Glutamatergic neuron (in vitro differentiated cells): Measurements from ENCODE around the gene PKP2. TPM values are rescaled to one million over a fixed set of nuclear protein-coding genes. Genes with fewer than 3 reads are reported as not detected.
"Not testable (repeated sequence)": the region's sequence is repeated elsewhere in the genome, so short reads cannot be mapped to it uniquely, and the experiment has no call there.

Experiments used
- DNase-seq: peaks from one replicate; pipeline ENCODE4 v3.0.0; 2022
- H3K27ac Mint-ChIP-seq: one replicate; pipeline ENCODE4 v1.8.0; 2020; ENCODE audit warnings: mild to moderate bottlenecking, mixed read lengths, inconsistent platforms; ENCODE audit not compliant: unreplicated experiment
- H3K27me3 Mint-ChIP-seq: one replicate; pipeline ENCODE4 v1.8.0; 2020; ENCODE audit warnings: mild to moderate bottlenecking, moderate library complexity, mixed read lengths, inconsistent platforms; ENCODE audit not compliant: unreplicated experiment
- H3K36me3 Mint-ChIP-seq: one replicate; pipeline ENCODE4 v1.8.0; 2020; ENCODE audit warnings: mild to moderate bottlenecking, mixed read lengths, inconsistent platforms; ENCODE audit not compliant: unreplicated experiment
- H3K4me1 Mint-ChIP-seq: one replicate; pipeline ENCODE4 v1.8.0; 2020; ENCODE audit warnings: mild to moderate bottlenecking, low read depth, mixed read lengths, inconsistent platforms; ENCODE audit not compliant: unreplicated experiment
- H3K4me3 Mint-ChIP-seq: one replicate; pipeline ENCODE4 v1.8.0; 2020; ENCODE audit warnings: mild to moderate bottlenecking, mixed read lengths, inconsistent platforms; ENCODE audit not compliant: unreplicated experiment
- H3K9me3 Mint-ChIP-seq: one replicate; pipeline ENCODE4 v1.8.0; 2020; ENCODE audit warnings: mild to moderate bottlenecking, moderate library complexity, mixed read lengths, inconsistent platforms; ENCODE audit not compliant: unreplicated experiment
- total RNA-seq: library from RNA; stranded (reverse); fragmentation: NEBNext Ultra II Directional; extraction: Animal tissue kit (Norgen Biotek cat#: 25700); gene quantifications from one replicate; pipeline ENCODE4 v1.2.1, GENCODE V29; 2021; ENCODE audit not compliant: unreplicated experiment
- TF ChIP-seq, protein P1 (sequence below): fragments of 200-600 bp; sonication (generic); IDR thresholded peaks from one replicate; pipeline ENCODE4 v1.5.0; 2021; ENCODE audit not compliant: partially characterized antibody, unreplicated experiment

PKP2 gene
- total RNA-seq, 1 donor from 2014 or later: 2.5 TPM

DNA sequence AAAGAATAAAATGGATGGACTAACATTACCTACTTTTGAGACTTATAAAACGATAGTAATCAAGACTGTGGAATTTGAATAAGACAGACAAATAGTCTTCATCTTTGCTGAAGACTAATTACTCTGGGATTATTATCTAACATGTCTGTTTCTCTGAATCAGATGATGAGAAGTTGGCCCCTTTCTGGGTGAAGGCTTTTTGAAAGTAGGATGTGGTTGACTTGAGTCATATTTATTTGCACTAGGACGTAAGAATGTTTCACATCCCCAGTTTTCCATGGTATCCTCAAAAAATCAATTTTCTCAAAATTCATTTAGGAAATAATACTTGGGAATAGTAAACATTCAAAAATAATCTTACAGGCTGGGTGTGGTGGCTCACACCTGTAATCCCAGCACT is 31.8 kb downstream of the PKP2 start:
- no peak overlapping the region for H3K4me3 Mint-ChIP-seq
- H3K27ac Mint-ChIP-seq: no peak overlapping the region
- no peak for DNase-seq
- no peaks in the 10 kb centered on the region for H3K4me1 Mint-ChIP-seq
- no peaks in the 10 kb centered on the region for H3K9me3 Mint-ChIP-seq
- H3K27me3 Mint-ChIP-seq: no peaks in the 10 kb centered on the region
- TF ChIP-seq, protein P1, sequence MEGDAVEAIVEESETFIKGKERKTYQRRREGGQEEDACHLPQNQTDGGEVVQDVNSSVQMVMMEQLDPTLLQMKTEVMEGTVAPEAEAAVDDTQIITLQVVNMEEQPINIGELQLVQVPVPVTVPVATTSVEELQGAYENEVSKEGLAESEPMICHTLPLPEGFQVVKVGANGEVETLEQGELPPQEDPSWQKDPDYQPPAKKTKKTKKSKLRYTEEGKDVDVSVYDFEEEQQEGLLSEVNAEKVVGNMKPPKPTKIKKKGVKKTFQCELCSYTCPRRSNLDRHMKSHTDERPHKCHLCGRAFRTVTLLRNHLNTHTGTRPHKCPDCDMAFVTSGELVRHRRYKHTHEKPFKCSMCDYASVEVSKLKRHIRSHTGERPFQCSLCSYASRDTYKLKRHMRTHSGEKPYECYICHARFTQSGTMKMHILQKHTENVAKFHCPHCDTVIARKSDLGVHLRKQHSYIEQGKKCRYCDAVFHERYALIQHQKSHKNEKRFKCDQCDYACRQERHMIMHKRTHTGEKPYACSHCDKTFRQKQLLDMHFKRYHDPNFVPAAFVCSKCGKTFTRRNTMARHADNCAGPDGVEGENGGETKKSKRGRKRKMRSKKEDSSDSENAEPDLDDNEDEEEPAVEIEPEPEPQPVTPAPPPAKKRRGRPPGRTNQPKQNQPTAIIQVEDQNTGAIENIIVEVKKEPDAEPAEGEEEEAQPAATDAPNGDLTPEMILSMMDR: no peak
- no peaks in the 10 kb centered on the region for H3K36me3 Mint-ChIP-seq

DNA sequence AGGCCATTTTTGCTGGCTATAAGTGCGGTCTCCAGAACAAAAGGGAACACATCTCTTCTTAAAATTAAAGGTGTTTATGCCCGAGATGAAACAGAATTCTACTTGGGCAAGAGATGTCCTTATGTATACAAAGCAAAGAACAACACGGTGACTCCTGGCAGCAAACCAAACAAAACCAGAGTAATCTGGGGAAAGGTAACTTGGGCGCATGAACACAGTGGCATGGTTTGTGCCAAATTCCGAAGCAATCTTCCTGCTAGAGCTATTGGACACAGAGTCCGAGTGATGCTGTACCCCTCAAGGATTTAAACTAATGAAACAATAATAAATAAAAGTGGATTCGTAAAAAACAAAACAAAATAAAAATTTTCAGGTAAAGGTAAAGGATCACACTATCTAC is 33.4 kb downstream of the PKP2 start:
- H3K27me3 Mint-ChIP-seq: no peaks in the 10 kb centered on the region
- no peaks in the 10 kb centered on the region for H3K36me3 Mint-ChIP-seq
- TF ChIP-seq, protein P1: no peak
- H3K4me1 Mint-ChIP-seq: no peaks in the 10 kb centered on the region
- H3K27ac Mint-ChIP-seq: no peak overlapping the region
- DNase-seq: no peak
- H3K4me3 Mint-ChIP-seq: no peak overlapping the region
- H3K9me3 Mint-ChIP-seq: no peaks in the 10 kb centered on the region

DNA sequence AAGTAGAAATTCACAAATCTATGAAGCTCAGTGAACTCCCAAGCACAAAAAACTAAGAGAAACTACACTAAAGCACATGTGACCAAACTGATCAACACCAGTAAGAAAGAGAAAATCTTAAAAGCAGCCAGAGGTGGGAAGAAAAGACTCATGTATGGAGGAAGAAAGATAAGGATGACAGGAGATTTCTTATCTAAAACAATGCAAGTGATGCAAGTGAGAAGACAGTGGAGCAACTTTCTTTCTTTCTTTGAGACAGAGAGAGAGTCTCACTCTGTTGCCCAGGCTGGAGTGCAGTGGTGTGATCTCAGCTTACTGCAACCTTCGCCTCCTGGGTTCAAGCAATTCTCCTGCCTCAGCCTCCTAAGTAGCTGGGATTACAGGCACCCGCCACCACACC is 34.9 kb downstream of the PKP2 start:
- DNase-seq, H3K27me3 Mint-ChIP-seq, H3K9me3 Mint-ChIP-seq, H3K4me3 Mint-ChIP-seq, H3K4me1 Mint-ChIP-seq, H3K36me3 Mint-ChIP-seq, H3K27ac Mint-ChIP-seq: not testable (repeated sequence)

DNA sequence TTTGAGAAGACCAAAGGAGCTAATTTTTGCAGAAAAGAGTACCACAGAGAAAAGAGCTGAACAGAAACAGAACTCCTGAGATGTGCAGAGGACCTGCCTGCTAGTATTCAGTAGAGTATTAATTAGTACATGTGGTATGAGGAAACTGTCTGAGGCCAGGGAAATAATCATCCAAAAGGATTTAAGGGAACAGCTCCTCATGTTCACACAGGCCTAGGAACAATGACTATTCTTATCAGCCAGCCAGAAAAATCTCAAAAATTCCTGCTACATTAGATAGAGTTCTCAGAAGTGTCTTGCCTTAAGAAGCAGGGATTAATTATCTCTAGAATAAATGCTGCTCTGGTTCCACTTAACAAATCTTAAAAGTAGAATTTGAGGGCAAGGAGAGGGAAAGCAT is 36.4 kb downstream of the PKP2 start:
- no peaks in the 10 kb centered on the region for H3K36me3 Mint-ChIP-seq
- peaks cover 5% of the 10 kb centered on the region for H3K4me1 Mint-ChIP-seq
- no peak overlapping the region for H3K4me3 Mint-ChIP-seq
- H3K9me3 Mint-ChIP-seq: peaks cover 3% of the 10 kb centered on the region
- DNase-seq: no peak
- H3K27ac Mint-ChIP-seq: no peak overlapping the region
- TF ChIP-seq, protein P1: no peak
- H3K27me3 Mint-ChIP-seq: no peaks in the 10 kb centered on the region

DNA sequence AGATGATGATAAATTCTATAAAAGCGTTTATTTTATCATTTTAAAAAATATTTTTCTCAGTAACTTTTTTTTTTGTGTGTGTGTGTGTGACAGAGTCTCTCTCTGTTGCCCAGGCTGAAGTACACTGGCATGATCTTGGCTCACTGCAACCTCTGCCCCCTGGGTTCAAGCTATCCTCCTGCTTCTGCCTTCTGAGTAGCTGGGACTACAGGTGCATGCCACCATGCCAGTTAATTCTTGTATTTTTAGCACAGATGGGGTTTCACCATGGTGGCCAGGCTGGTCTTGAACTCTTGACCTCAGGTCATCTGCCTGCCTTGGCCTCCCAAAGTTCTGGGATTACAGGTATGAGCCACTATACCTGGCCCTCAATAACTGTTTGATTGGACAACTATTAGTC is 37.2 kb downstream of the PKP2 start:
- TF ChIP-seq, protein P1: no peak
- no peaks in the 10 kb centered on the region for H3K36me3 Mint-ChIP-seq
- no peaks in the 10 kb centered on the region for H3K27me3 Mint-ChIP-seq
- peaks cover 9% of the 10 kb centered on the region for H3K4me1 Mint-ChIP-seq
- peaks cover 3% of the 10 kb centered on the region for H3K9me3 Mint-ChIP-seq
- H3K27ac Mint-ChIP-seq: no peak overlapping the region
- no peak overlapping the region for H3K4me3 Mint-ChIP-seq
- DNase-seq: no peak

DNA sequence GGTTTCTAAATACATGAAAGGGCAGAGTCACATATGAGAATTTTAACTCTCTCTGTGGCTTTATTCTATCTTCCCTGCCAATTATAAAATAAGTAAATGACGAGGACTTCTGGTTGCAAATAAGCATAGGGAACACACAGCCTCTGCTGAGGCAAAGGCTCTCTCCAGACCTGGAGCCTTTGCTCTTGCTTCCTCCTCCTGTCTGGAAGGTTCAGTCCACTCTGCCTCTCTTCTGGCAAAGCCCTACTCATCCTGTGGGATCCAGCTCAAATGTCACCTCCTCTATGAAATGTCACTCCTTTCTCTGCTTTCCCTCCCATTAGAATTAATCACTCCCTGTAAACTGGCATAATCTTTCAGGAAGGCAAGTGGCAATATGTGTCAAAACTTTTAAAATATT is 41.9 kb downstream of the PKP2 start:
- H3K36me3 Mint-ChIP-seq: no peaks in the 10 kb centered on the region
- DNase-seq: no peak
- no peak overlapping the region for H3K27ac Mint-ChIP-seq
- peaks cover 14% of the 10 kb centered on the region for H3K4me1 Mint-ChIP-seq
- H3K4me3 Mint-ChIP-seq: no peak overlapping the region
- TF ChIP-seq, protein P1: no peak
- H3K27me3 Mint-ChIP-seq: no peaks in the 10 kb centered on the region
- peaks cover 3% of the 10 kb centered on the region for H3K9me3 Mint-ChIP-seq
